DOHH2 (cell line): ENCODE measurements around the gene ABAT.

Source experiments
- H3F3A ChIP-seq: fragments of 200-600 bp; sonication (generic), shearing (Covaris generic); 2 replicates; pipeline ENCODE4 v1.6.0; 2016; ENCODE audit warnings: antibody characterized with exemption, mild to moderate bottlenecking; ENCODE audit not compliant: control insufficient read depth, insufficient read depth
- H3K27ac ChIP-seq: fragments of 200-600 bp; sonication (generic); 2 replicates; pipeline ENCODE4 v1.5.1; 2014; ENCODE audit warnings: low read depth, mild to moderate bottlenecking, low read length, moderate library complexity
- H3K27me3 ChIP-seq: fragments of 200-600 bp; sonication (generic); 2 replicates; pipeline ENCODE4 v1.6.1; 2014; ENCODE audit warnings: mild to moderate bottlenecking, low read length, mixed read lengths; ENCODE audit not compliant: control insufficient read depth
- H3K36me3 ChIP-seq: fragments of 200-600 bp; sonication (generic); 2 replicates; pipeline ENCODE4 v1.6.1; 2014; ENCODE audit warnings: mild to moderate bottlenecking, low read length, moderate library complexity, mixed read lengths; ENCODE audit not compliant: control insufficient read depth
- H3K4me1 ChIP-seq: fragments of 200-600 bp; sonication (generic); 2 replicates; pipeline ENCODE4 v1.6.1; 2014; ENCODE audit warnings: mild to moderate bottlenecking, low read length, mixed read lengths; ENCODE audit not compliant: control insufficient read depth
- H3K4me2 ChIP-seq: fragments of 200-600 bp; sonication (generic); 2 replicates; pipeline ENCODE4 v1.6.0; 2014; ENCODE audit warnings: mild to moderate bottlenecking, low read length, moderate library complexity
- H3K4me3 ChIP-seq: fragments of 200-600 bp; sonication (generic); 2 replicates; pipeline ENCODE4 v1.5.1; 2014; ENCODE audit warnings: mild to moderate bottlenecking, low read length, mixed read lengths
- H3K79me2 ChIP-seq: fragments of 200-600 bp; sonication (generic); 2 replicates; pipeline ENCODE4 v1.6.1; 2014; ENCODE audit warnings: mild to moderate bottlenecking, low read length, mixed read lengths; ENCODE audit not compliant: control insufficient read depth
- H3K9me2 ChIP-seq: fragments of 200-600 bp; sonication (generic); replicated peaks from 2 replicates; pipeline ENCODE4 v1.6.1; 2014; ENCODE audit warnings: mild to moderate bottlenecking, low read length, mixed read lengths; ENCODE audit not compliant: control insufficient read depth
- H3K9me3 ChIP-seq: fragments of 200-600 bp; sonication (generic); 2 replicates; pipeline ENCODE4 v1.6.1; 2014; ENCODE audit warnings: antibody characterized with exemption, low read length, mixed read lengths; ENCODE audit not compliant: control insufficient read depth, insufficient read depth
- H4K20me1 ChIP-seq: fragments of 200-600 bp; sonication (generic); 2 replicates; pipeline ENCODE4 v1.6.0; 2014; ENCODE audit warnings: low read depth, mild to moderate bottlenecking, antibody characterized with exemption, low read length, moderate library complexity; ENCODE audit not compliant: control insufficient read depth, insufficient read depth
- EZH2phosphoT487 ChIP-seq: fragments of 200-600 bp; sonication (generic); IDR thresholded peaks from 2 replicates; pipeline ENCODE4 v1.6.1; 2017; ENCODE audit warnings: borderline replicate concordance, mild to moderate bottlenecking, antibody characterized with exemption, low read length, moderate library complexity, mixed read lengths
- TF ChIP-seq, protein P1 (sequence below): fragments of 200-600 bp; sonication (generic); IDR thresholded peaks from one replicate; pipeline ENCODE4 v1.5.1; 2014; ENCODE audit warnings: antibody characterized with exemption, mild to moderate bottlenecking, low read depth, low read length; ENCODE audit not compliant: poor library complexity, severe bottlenecking

Gene ABAT

DNA sequence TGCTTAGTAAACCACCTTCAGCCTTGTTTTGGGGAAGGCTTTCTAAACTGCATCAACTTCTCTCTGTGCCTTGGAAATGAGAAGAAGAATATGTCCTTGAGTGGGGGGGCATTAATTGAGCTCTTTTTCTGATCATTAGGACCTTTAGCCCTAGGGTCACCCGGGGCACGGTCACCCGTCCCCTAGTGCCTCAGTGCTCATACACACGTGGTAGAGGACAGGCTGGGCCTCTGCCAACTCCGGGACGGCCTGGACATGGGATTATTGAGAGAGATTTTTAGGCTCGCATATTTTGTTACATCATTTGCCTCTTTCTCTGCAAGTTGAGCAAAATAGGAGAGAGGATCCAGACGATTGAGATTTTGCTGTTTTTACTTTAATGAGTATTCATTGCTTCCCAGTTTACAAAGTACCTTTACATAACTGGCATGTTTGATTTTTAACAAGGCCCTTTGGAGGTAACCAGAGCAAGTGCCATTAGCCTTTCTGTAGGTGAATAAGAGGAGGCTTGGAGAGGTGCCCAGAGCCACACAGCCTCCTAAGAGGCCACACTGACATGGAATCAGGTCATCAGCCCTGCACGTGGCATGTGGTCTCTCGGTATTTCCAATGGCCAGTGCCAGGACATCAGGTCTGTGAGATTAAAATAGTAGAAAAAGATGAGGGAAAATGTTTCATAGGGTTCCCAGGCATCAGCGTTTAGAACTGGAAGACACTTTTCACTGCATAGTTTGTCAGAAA lies 134.4 kb downstream of the ABAT start:
- Histone ChIP-seq H3K9me2 (no peaks in the 10 kb centered on the region), H3K4me2 (no peak overlapping the region), H3K27me3 (no peaks in the 10 kb centered on the region), H3K9me3 (no peaks in the 10 kb centered on the region), H4K20me1 (peaks cover 3% of the 10 kb centered on the region; the same call in 1 of the 2 replicates), H3K36me3 (peaks cover 93% of the 10 kb centered on the region), H3K79me2 (peaks cover 39% of the 10 kb centered on the region), H3K27ac (no peak overlapping the region), H3K4me1 (no peaks in the 10 kb centered on the region), H3K4me3 (no peak overlapping the region), H3F3A (0 out of 2 replicates have a peak, but pooled peaks cover 2% of the 10 kb centered on the region)
- no peak for TF ChIP-seq EZH2phosphoT487
- TF ChIP-seq, protein P1, sequence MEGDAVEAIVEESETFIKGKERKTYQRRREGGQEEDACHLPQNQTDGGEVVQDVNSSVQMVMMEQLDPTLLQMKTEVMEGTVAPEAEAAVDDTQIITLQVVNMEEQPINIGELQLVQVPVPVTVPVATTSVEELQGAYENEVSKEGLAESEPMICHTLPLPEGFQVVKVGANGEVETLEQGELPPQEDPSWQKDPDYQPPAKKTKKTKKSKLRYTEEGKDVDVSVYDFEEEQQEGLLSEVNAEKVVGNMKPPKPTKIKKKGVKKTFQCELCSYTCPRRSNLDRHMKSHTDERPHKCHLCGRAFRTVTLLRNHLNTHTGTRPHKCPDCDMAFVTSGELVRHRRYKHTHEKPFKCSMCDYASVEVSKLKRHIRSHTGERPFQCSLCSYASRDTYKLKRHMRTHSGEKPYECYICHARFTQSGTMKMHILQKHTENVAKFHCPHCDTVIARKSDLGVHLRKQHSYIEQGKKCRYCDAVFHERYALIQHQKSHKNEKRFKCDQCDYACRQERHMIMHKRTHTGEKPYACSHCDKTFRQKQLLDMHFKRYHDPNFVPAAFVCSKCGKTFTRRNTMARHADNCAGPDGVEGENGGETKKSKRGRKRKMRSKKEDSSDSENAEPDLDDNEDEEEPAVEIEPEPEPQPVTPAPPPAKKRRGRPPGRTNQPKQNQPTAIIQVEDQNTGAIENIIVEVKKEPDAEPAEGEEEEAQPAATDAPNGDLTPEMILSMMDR = no peak

DNA sequence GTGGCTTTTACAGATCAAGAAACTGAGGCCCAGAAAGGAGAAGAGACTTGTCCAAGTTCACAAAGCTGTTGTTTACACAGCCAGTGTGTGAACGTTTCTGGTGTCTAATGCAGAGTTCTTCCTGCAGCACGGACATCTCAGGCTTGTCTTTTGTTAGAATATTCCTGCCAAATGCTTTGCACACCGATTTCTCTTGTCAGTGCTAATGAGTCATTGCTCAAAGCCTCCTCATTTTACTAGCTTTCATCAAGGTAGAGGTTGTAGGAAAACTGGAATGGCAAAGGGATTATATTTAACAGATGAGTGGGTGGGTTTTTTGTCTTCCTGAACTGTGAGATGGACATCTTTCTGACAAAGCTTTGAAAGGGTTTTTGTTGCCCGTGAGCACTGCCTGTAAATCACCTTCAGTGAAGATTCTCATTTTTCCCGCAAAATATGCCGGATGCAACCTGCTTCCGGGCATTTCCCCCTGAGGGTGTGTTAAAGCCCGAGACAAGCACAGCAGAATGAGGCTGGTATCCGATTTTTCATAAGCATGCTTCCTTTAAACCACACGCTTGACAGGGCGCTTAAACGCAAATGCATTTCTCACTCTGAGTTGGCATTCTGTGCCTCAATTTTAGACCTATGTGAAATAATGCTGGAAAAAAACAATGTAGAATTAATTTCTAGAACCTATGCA lies 137.9 kb downstream of the ABAT start:
- Histone ChIP-seq H3K4me1 (peaks cover 30% of the 10 kb centered on the region), H3K27ac (no peak overlapping the region), H3K36me3 (peaks cover 96% of the 10 kb centered on the region), H3K9me3 (no peaks in the 10 kb centered on the region), H3K9me2 (no peaks in the 10 kb centered on the region), H4K20me1 (peaks cover 6% of the 10 kb centered on the region; the same call in 1 of the 2 replicates), H3F3A (0 out of 2 replicates have a peak, but pooled peaks cover 6% of the 10 kb centered on the region), H3K27me3 (no peaks in the 10 kb centered on the region), H3K4me2 (no peak overlapping the region), H3K79me2 (peaks cover 29% of the 10 kb centered on the region), H3K4me3 (no peak overlapping the region)
- TF ChIP-seq, protein P1 = no peak

DNA sequence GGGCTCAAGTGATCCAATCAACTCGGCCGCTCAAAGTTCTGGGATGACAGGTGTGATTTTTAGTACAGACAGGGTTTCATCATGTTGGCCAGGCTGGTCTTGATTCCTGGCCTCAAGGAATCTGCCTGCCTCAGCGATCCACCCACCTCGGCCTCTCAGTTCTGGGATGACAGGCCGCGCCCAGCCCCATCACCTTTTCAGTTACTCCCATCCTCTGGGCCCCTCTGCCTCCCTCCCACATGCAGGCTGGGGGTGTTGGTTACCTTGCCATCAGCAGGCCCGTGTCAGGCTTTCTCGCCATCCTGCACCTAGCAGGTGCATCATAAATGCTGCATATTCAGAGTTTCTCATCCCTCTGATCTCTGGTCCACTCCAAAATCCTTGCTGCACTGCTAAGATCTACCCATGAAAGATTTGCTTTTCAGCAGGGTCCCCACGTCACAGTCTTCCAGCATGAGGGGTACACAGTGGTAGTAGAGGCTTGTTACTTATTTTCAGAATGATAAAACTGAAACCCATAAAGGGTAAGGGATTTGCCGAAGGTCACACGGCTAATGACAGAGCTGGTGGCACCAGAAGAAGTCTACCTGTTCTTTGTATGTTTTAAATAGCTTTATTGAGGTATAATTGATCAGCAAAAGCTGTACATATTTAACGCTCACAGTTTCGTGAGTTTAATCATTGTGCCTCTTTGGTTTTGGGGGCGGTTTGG lies 139.8 kb downstream of the ABAT start:
- no peak overlapping the region for H3K4me2 ChIP-seq
- no peaks in the 10 kb centered on the region for H3K9me2 ChIP-seq
- no peaks in the 10 kb centered on the region for H3K9me3 ChIP-seq
- 0 out of 2 replicates have a peak, but pooled peaks cover 7% of the 10 kb centered on the region for H3F3A ChIP-seq
- no peaks in the 10 kb centered on the region for H3K27me3 ChIP-seq
- H4K20me1 ChIP-seq = peaks cover 3% of the 10 kb centered on the region; the same call in 1 of the 2 replicates
- H3K79me2 ChIP-seq = peaks cover 34% of the 10 kb centered on the region
- no peak overlapping the region for H3K27ac ChIP-seq
- H3K36me3 ChIP-seq = peaks cover 95% of the 10 kb centered on the region
- H3K4me1 ChIP-seq = peaks cover 44% of the 10 kb centered on the region
- no peak for TF ChIP-seq EZH2phosphoT487
- TF ChIP-seq, protein P1 = no peak
- H3K4me3 ChIP-seq = no peak overlapping the region
